Measurements from ENCODE around the gene GDAP1L1. TPM values are rescaled to one million over a fixed set of nuclear protein-coding genes. Genes with fewer than 3 reads are reported as not detected.
"Not testable (repeated sequence)": the region's sequence is repeated elsewhere in the genome, so short reads cannot be mapped to it uniquely, and the experiment has no call there.

Gene GDAP1L1
- total RNA-seq, 1 donor from 2014 or later = 121 TPM

DNA sequence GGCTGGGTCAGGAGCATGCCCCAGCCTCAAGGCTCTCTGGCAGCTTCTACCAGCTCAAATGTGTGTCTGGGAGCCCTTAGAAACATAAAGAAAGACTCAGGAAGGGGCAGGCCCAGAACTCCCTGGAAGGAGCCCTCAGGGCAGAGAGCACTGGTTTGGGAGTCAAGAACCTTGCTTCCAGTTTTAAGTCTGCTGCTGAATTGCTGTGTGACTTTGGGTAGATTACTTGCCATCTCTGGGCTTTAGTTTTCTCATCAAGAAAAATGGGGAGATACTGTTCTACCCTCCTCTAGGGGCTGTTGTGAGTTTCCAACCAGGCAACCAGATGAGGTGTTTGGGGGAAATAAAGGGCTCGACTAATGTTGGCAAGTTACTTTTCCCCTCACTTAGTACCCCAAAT, 8.8 kb downstream of the GDAP1L1 start:
- no peak for DNase-seq

DNA sequence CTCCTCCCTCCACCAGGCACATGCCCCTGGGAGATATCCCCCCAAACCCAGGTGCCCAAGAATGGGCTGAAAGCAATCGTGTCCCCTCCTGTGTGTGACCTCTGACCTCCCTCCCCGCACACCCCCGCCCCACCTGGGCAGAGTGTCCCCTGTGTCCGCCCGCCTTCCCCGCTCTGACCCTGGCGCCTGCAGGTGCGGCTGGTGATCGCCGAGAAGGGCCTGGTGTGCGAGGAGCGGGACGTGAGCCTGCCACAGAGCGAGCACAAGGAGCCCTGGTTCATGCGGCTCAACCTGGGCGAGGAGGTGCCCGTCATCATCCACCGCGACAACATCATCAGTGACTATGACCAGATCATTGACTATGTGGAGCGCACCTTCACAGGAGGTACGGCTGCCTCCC, 9.9 kb downstream of the GDAP1L1 start:
- DNase-seq = no peak

DNA sequence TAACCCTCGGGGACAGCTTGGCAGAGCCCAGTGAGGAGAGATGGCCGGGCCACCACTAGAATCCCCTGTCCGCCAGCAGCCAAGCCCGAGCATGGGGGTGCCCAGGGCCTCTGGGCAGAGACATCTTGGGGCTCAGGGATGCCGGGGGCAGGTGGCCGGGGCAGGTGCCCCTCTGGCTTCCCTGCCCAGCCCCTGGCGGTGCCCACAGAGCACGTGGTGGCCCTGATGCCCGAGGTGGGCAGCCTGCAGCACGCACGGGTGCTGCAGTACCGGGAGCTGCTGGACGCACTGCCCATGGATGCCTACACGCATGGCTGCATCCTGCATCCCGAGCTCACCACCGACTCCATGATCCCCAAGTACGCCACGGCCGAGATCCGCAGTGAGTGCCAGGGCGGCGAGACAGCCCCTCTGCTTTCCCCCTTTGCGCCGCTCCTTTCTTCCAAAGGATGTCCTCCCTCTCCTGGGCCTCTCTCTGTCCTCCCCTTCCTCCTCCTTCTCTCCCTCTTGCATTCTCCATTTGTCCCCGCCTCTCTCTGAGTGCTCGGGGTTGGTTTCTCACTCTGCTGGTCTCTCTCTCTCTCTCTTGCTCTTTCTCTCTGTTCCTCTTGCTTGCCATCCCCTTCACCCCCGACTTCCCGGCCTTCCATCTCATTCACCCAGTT, 11.2 kb downstream of the GDAP1L1 start:
- no peak for DNase-seq

DNA sequence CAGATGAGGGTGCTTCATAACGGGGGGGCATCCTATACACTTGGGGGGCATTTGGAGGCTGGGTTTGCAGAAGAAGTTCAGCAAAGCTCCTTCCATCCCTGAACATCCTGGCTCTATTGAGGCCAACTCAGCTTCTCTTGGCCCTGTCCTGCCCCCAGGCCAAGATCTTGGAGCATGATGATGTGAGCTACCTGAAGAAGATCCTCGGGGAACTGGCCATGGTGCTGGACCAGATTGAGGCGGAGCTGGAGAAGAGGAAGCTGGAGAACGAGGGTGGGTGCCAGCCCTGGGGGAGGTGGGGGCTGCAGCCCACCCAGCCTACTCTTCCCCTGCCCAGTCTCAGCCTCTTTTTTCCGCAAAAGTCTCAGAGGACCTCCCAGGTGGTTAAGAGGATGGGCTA, 17.2 kb downstream of the GDAP1L1 start:
- no peak for DNase-seq

DNA sequence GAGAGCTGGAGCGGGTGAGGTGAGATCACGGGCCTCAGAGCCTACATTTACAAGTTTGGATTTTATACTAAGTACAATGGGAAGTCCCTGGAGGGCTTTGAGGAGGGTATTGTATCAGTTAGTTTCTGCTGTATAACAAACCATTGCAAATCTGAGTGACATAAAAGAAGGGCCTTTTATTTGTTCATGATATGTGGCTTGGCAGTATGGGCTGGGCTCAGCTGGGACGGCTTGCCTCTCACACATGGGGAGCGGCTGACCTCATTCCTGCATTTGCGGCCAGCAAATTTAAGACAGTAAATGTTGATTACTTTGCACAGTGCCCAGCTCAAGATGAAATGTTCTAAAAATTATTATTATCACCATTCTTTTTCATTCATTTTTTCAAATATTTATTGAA, 21.7 kb downstream of the GDAP1L1 start:
- no peak for DNase-seq

DNA sequence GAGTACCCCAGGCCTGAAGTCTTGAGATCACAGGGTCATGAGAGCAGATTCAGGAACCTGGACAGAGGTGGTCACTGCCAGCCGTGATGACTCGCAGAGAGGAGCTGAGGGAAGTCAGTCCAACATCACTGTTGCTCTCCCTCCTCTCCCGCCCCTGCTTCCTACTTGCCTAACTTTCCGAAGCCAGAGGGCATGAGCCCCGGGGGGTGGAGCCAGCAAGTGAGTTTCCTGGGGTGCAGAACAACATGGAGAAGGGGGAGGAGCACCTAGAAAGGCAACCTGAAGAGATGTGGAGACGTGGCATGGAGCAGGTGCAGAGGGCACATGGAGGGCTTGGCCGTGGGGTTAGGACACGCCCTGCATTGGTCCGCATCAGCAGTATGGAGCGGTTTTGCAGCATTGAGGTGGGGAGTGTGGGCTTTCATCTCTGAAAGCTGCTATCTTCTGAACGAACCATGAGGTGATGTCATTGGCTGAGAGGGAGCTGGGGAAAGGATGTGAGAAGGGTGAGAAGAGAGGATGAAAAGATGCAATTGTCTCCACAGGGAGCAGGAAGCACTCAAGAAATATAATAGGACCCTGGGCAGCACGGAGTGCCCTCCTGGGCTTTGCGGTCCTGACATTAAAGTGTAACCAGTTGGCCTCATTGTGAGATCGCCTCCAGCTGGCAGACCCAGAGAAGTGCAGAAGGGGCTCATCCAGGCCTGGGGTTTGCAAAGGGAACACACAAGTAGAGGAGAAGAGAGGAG, 25.0 kb downstream of the GDAP1L1 start:
- DNase-seq = no peak

DNA sequence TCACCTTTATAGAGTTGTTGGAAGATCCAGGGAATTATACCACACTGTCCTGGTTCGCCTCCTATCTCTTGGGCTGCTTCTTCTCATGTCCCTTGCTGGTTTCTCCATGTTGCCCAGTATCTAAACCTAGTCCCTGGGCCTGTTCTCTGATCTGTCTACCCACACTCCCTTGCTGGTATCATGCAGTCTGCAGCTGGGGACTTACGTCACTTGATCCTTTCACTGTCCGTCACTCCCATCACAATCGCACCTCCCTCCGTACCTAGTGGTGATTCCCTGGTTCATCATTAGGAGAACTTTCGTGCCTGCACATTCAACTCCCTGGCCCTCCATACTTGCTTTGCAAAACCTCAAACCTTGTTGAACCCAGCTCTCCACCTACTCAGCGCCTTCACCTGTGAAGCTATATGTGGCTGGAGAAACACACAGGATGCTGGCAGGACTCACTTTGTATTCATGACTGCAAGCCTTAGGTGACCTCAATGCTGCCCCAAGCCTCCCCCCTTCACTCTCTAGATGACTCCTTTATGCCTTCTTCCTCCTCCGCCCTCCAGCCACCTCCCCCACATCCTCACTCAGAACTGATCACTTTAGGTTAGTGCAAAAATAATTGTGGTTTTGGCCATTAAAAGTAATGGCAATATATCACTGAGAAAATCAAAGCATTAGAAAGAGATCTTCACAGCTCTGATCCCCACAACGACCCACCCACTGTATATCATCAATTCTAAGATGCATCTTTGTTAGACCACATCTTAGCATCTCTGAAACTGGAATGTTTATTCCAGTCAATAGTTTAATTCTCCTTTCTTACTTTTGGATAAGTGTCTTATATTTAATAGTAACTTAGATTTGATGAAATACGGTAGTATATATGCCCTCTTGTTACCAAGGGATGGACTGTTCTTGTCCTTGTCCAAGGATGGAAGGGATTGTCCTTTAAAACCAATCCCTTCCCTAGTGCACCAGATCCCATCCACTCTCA, 26.4 kb downstream of the GDAP1L1 start:
- DNase-seq = no peak

DNA sequence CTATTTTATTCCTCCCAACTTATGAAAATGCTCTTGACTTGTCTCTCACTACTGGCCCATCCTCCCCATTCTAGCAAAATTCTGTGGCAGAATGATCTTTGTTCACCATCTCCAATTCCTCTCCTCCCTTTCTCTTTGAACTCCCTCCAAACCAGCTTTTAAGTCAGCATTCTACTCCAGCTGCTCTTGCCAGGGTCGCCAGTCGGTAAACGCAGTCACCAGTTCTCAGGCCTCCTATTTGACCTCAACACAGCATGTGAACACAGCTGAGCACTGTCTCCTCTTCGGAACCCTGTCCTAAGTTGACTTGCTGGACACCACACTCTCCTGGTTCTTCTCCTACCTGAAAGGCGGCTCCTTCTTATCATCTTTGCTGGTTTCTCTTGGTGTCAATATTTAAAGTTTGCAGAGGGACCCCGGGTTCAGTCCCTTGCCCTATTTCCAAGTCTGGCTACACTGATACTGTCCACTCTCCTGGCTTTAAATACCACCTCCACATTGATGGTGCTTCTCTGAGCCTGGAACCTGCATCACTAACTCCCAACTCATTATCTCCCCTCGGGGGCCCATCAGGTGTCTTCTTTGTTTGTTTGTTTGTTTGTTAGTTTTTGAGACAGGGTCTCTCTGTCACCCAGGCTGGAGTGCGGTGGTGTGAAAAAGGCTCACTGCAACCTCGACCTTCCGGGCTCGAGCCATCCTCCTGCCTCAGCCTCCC, 27.4 kb downstream of the GDAP1L1 start:
- DNase-seq = no peak

DNA sequence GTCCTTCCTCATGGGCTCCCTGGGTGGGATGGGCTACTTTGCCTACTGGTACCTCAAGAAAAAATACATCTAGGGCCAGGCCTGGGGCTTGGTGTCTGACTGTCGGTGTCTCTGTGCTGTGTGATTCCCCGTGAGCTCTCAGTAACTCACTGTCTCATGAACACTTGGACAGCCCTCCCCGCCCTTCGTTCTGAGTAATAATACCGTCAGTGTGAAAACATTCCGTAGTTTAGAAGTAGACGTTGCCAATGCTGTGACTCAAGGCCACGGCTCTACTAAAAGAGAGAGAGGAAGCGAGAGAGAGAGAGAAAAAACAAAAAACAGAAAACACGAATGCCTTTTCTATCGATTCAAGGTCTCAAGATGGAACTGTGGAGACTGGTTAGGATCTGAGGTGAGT, 32.1 kb downstream of the GDAP1L1 start:
- no peak for DNase-seq

DNA sequence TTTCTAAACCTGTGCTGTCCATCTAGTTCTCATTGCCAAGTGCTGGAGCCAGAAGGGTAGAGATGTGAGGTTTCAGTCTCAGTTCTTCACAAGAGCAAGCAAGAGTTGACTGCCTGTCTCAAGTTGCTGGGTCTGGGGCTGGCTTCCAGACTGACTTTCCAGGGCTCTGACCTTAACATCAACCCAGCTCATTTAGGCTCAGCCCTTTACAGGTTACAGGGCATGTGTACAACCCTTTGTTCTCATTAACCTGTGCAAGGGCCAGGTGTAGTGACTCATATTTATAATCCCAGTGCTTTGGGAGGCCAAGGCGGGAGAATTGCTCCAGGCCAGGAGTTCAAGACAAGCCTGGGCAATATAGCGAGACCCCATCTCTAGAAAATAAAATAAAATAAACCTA, 33.3 kb downstream of the GDAP1L1 start:
- DNase-seq = no peak

DNA sequence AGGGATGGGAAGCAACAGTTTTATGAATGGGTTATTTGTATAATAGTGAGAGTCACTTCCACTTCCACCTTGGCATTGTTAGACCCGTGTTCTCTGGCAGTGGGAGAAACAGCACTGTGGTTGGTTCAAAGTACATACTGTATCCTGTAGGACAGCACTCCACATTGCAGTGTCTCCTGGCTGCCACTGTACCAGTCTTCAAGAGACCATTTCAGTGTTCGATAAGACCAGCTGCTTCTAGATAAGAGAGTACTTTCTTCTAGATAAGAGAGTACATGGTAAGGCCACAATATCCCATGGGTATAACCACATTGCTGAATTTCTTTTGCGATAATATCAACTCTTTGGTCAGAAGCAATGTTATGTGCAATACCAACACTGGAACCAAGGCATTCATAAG, 35.1 kb downstream of the GDAP1L1 start:
- no peak for DNase-seq

DNA sequence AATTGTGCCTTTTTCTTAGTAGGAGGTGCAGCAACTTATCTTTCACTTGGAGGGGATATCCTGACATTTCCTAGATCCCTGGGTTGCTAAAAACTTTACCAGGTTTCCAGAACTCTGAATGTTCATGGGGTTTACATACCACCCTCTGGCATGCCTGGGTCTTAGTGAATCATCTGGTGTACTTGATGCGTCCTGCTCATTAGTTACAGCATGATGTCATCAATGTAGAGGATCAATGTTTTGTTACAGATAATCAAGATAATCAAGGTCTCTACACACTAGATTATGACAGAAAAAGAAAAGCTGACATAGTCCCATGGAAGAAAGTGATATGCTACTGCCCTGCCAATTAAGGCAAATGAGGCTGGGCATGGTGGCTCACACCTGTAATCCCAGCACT, 36.9 kb downstream of the GDAP1L1 start:
- no peak for DNase-seq

DNA sequence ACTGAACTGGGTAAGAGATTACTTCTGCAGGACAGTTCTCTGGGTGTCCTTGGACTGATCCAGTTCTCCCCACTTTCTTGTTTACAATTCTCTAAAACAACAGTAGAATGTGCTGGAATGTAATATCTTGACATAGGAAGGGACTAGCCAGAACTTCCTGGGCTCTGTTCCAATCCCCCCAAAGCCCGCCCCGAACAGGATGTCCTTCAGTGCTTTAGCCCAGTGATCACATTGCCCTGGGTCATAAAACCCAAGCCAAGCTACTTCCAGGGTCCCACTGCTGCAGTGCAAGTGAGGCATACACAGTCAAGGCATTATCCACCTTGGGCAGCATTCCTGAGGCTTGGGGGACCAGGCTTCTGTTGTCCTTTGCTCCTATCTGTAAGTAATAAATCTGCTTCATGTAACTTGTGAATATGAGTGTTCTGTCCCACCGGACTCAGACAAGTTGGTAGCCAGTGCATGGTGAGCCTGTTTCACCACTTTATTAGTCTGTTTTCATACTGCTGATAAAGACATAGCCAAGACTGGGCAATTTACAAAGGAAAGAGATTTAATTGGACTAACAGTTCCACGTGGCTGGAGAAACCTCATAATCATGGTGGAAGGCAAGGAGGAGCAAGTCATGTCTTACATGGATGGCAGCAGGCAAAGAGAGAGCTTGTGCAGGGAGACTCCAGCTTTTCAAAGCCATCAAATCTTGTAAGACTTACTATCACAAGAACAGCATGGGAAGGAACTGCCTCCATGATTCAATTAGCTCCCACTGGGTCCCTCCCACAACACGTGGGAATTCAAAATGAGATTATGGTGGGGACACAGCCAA, 40.4 kb downstream of the GDAP1L1 start:
- DNase-seq = no peak

DNA sequence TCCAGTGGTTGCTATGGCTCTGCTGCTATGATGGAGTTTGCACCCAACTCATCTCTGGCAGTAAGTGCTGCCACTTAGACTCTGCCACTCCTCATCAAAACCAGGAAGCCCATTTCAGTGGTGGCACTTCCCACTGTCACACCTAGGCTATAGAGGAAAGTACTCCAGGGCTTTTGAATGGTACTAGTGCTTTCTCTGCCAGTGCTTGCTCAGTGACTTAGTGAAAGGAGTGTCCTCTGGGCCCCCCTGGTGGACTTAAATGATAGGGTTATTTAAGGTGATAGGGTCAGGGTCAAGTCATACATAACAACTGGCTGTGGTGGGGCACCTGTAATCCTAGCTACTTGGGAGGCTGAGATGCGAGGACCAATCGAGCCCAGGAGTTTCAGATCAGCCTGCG, 41.1 kb downstream of the GDAP1L1 start:
- no peak for DNase-seq

DNA sequence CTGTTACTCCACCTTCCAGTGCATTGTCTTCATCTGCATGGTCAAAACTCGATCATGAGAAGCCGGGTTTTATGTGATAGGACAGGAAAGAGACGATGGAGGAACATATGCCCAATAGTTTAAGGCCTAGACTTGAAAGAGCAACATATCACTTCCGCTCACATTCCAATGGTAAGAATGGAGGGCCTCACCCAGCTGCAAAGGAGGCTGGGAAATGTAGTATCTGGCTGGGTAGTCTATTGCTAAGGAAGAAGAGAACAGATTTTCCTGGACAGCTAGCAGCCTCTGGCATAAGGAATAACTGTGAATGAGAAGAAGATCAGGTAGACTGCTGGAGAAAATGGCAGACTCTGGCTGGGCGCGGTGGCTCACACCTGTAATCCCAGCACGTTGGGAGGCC, 44.6 kb downstream of the GDAP1L1 start:
- DNase-seq = no peak

DNA sequence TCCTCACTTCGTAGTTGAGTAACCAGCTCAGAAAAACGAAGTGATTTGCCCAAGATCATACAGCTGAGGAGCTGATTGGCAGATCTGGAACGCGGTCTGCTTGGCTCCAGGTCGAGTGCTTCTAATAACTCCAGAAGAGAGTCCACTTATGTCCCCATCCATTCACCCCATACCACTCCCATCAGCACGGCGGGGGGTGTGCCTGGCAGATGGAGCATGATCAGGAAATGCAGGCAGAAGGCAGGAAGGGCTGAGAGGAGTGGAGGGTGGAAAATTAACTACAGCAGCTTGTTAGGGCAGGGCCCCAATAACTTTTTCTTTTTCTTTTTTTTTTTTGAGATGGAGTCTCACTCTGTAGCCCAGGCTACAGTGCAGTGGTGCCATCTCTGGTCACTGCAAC, 48.9 kb downstream of the GDAP1L1 start:
- DNase-seq = no peak

DNA sequence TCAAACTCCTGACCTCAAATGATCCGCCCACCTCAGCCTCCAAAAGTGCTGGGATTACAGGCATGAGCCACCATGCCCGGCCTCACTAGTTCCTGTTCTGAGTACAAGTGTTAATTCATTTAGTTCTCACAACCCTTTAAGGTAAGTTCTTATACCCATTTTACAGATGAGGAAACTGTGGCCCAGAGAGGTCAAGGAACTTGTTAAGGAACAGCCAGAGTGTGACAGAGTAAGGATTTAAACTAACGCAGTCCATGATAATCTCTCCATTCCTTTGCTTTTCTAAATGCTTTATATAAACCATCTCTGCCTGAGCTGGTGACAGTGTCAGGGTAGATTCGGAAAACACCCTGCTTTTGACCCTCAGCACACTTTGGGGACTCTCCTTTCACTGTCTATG, 50.6 kb downstream of the GDAP1L1 start:
- no peak for DNase-seq

DNA sequence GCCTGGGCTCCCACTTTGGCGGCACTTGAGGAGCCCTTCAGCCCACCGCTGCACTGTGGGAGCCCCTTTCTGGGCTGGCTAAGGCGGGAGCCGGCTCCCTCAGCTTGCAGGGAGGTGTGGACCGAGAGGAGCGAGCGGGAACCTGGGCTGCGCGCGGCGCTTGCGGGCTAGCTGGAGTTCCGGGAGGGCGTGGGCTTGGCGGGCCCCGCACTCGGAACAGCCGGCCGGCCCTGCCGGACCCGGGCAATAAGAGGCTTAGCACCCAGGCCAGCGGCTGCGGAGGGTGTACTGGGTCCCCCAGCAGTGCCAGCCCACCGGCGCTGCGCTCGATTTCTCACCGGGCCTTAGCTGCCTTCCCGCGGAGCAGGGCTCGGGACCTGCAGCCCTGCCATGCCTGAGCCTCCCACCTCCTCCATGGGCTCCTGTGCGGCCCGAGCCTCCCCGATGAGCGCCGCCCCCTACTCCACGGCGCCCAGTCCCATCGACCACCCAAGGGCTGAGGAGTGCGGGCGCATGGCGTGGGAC, 52.0 kb downstream of the GDAP1L1 start:
- not testable (repeated sequence) for DNase-seq

DNA sequence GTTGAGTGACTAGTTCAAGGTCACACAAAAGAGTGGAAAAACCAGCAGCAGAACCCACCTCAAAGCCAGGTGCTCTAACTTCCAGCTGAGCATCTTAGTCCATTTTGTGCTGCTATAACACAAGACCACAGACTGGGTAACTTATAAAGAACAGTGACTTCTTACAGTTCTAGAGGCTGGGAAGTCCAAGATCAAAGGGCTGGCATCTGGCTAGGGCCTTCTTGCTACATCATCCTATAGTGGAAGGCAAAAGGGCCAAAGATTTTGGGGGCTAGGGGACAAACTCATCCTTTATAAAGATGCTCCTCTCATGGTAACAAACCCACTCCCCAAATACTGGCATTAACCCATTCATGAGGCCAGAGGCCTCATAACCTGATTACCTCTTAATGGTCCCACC, 54.2 kb downstream of the GDAP1L1 start:
- DNase-seq = no peak

DNA sequence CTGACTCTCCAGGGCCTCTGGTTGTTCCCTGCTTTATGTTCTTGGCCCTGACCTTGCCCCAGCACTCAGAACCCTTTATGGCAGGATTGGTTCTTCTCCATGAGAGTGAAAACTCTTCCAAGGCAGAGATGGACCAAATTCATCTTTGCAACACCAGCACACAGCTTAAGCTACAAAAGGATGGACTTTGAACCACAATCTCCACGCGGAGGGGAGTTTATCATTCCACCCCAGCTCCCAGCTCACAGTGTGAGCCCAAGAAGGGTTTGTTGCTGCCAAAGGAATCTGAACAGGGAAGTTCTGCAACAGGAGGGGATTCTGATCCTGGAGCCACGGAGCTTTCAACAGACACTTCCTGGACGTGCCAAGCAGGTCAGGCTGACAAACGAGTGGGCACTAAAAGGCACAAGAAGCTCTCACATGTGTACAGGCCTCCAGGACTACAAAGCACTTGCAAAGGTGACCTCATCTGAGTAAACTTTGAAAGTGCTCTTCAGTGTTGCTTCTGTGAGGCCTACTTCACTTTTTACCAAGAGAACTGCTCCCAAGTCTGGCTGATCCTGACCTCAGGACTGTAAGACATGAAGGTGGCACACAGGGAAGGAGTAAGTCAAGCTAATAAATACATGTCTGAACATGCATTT, 55.0 kb downstream of the GDAP1L1 start:
- no peak for DNase-seq

DNA sequence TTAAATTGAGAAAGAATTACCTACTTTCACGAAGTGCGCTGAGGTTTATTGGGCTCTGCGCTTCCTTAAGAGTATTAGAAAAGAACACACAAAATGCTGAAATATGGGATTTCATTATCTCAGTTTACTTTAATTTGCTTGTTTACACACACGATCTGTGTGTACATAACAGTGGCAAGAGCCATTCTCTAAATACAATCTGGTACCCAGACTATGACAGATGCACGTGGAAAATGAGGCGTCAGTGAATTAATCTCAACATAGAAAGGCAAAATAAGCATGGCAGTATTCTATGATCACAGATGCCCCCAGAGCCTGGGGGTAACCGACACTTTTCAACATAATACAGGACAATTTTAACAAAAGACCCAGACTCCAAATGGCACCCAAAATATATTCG, 55.6 kb downstream of the GDAP1L1 start:
- DNase-seq = no peak
